T47D (cell line): Measurements from ENCODE around the gene CERS6.
A peak's percentile ranks its signal among the peaks of the same experiment; 100 is the strongest.
"Not testable (repeated sequence)": the region's sequence is repeated elsewhere in the genome, so short reads cannot be mapped to it uniquely, and the experiment has no call there.

ENCODE experiments used
- DNase-seq, 2 experiments: peaks; one replicate each; pipeline versions ENCODE4 v3.0.0 to v3.0.0-alpha.2; 2011 to 2012; ENCODE audit warnings: low read depth in 1 of 2, low spot score in 1 of 2
- JUND ChIP-seq: IDR thresholded peaks from 2 replicates; pipeline ENCODE4 v1.6.1; 2012; ENCODE audit warnings: low read depth
- in situ Hi-C: cut with HindIII; loops from 2 replicates; pipeline ENCODE4 v1.10.0; 2016; ENCODE audit warnings: low sequenced_read_pairs, low pct_unique_long_range_greater_than_20kb

Gene CERS6, protein sequence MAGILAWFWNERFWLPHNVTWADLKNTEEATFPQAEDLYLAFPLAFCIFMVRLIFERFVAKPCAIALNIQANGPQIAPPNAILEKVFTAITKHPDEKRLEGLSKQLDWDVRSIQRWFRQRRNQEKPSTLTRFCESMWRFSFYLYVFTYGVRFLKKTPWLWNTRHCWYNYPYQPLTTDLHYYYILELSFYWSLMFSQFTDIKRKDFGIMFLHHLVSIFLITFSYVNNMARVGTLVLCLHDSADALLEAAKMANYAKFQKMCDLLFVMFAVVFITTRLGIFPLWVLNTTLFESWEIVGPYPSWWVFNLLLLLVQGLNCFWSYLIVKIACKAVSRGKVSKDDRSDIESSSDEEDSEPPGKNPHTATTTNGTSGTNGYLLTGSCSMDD

DNA sequence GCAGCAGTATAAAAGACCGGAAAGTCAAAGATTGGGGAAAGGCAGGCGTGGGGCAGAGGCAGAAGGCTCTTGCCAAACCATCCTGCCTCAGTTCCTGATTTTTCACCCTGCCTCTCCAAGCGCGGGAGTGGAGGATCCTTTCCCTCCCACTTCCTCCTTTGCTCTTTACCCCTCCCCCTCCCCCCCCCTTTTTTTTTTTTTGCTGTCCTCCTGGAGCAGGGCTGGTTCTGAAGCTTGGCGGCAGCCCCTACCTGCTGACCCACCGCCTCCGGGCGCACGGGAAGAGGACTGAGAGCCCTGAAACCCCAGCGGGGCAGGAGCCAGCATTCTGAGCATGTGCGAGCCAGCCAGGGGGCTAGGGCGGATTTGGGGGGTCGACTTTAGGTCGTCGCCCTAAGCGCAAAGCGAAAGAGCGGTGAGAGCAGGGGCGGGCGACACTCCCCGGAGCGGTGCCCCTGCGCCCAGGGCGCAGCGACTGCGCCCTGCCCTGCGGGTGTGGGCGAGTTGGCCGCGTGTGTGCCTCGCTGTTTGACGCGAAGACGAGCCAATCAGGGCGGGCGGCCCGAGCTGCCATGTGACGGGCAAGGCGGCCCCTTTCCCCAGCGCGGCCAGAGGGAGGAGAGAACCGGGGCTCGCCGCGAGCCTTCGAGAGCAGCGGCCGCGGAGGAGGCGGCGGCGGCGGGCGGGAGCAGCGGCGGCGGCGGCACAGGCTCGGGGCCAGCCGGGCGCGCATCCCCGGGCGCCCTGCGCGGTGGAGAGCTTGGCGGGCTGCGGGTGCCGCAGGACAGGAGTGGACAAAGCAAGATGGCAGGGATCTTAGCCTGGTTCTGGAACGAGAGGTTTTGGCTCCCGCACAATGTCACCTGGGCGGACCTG, at the start of gene CERS6:
Gene CERS6 (plus strand): TSS at position 628 of the 876 bp plus-strand sequence. CDS start 177 bp downstream, at position 805.
- in situ Hi-C loops = no loop called here
- TF ChIP-seq JUND = no peak

GRCh38 chr2:168412301-168412700, 43.8 kb upstream of the CERS6 start:
- DNase-seq, in situ Hi-C loops: not testable (repeated sequence)

More for the DNA sequence above, at the start of gene CERS6:
- DNase-seq = peak; percentile 83 to 94

DNA sequence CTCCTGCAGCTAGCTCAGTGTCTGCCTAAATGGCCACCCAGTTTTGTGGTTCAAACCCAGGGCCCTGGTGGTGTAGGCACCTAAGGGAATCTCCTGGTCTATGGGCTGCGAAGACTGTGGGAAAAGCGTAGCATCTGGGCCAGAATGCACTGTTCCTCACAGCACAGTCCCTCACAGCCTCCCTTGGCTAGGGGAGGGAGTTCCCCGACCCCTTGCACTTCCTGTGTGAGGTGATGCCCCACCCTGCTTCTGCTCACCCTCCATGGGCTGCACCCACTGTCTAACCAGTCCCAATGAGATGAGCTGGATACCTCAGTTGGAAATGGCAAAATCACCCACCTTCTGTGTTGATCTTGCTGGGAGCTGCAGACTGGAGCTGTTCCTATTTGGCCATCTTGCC, 43.0 kb upstream of the CERS6 start:
- in situ Hi-C loops, DNase-seq: not testable (repeated sequence)

- TF ChIP-seq JUND = no peak
- in situ Hi-C loops = no loop called here
- no peak for DNase-seq
Observed at GRCh38 chr2:168416555-168416954, 39.5 kb upstream of the CERS6 start.

GRCh38 chr2:168422584-168422983, 33.5 kb upstream of the CERS6 start:
- no peak for DNase-seq
- TF ChIP-seq JUND = no peak
- in situ Hi-C loops = no loop called here

- TF ChIP-seq JUND = no peak
- in situ Hi-C loops = no loop called here
- DNase-seq = no peak
Observed at GRCh38 chr2:168424112-168424951, 31.7 kb upstream of the CERS6 start.

DNA sequence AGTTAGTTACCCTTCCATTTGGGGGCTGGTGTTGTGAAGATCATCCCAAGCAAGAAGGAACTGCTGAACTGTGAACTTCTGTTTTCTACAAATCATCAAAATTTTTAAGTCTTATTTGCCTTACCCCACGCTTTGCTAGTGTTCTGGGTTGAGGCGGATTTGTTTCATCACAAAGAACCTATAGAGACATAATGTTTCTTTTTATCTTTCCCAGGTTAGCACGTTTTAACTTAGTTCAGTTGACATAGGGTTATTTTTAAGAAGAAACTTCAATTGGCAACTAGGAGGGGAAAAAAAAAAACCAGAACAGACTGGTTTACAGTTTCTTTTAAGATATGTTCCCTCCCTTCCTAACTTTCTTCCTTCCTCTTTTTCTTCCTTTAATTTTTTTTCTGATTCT, 31.1 kb upstream of the CERS6 start:
- TF ChIP-seq JUND = no peak
- in situ Hi-C loops = no loop called here
- no peak for DNase-seq

DNA sequence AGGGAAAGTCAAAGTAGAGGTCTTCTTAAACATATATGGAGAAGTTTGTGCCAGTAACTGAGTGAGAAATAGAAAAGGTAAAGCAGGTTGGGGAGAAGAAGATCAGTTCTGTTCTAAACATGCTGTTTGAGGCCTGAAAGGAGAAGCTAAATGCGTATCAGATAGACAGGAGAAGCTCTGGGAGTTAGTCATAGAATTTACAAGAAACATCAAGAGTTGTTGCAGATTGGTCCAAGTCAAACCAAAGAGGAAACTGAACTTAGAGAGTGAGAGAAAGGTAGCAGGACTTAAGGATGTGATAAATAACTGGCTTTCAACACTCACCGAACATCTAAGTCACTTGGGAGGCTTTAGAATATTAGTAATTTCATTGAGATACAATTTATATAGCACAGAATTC, 29.2 kb upstream of the CERS6 start:
- TF ChIP-seq JUND = no peak
- DNase-seq = no peak
- in situ Hi-C loops = no loop called here

DNA sequence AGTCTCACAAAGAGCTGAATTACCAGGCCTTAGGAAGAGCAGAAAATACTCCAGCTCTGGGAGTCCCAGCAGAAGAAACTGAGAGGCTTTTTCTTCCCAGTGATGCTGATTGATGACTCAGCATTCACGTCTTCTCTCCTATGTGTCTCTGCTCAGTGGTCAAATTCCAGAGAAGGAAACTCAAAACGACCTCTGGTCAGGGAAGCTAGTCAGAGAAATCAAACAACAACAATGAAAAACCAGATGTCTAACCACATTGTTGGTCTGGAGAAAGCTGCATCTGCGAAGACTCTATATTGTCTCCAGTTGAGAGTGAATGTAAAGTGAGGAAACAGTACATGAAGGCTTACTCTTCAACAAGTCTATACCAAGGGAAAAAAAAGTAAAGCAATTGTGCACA, 28.6 kb upstream of the CERS6 start:
- DNase-seq = no peak
- in situ Hi-C loops = no loop called here
- no peak for TF ChIP-seq JUND

DNA sequence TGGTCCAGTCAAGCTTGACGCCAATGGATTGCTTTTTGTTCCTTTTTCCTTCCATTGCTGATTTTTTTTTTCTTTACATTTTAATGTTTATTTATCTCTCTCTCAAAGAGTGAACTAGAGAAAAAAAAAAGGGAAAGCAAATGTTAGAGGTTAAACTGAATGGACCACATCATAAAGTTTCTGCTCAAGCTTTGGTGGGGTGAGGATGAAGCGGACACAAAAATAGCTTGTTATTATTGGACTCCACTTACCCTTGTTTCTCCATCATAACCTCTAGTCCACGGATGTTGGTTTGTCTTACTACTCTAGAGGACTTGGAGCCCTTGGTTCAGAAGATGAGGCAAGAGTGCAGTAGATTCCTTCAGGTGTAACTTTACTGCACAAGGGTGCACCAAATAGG, 27.6 kb upstream of the CERS6 start:
- TF ChIP-seq JUND = no peak
- DNase-seq = no peak
- in situ Hi-C loops = no loop called here

DNA sequence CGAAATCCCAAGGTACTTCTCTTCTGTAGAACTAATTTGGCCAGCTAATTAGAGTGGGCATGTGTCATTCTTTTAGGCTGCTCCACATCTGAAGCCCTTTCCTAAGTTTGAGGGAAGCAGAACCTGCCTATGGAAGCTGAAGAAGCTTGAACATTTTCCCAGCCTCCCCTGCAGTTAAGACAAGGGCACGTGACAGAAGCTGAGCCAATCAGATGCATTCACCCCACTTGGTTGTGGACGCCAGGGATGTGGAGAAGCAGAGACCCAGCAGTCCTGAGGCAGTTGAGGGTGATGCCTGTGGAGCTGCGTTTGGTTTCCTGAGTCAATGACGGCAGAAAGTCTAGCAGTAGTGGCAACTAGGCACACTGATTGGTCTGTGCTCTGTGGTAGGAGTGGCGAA, 26.1 kb upstream of the CERS6 start:
- no peak for DNase-seq
- in situ Hi-C loops = no loop called here
- TF ChIP-seq JUND = no peak

GRCh38 chr2:168430431-168430830, 25.6 kb upstream of the CERS6 start:
- DNase-seq = peak in 1 of 2 experiments; percentile 51
- TF ChIP-seq JUND = no peak
- in situ Hi-C loops = no loop called here
